Activated T-cell treated with anti-CD3 and anti-CD28 coated beads for 1 hour (primary cell): ENCODE results near the gene HCRTR2.
"Not testable (repeated sequence)": the region's sequence is repeated elsewhere in the genome, so short reads cannot be mapped to it uniquely, and the experiment has no call there.

Experiments used
- DNase-seq: peaks from one replicate; pipeline ENCODE4 v3.0.0-alpha.2; 2020; ENCODE audit warnings: low read depth

The HCRTR2 gene

GRCh38 chr6:55212156-55212555 is 37.8 kb downstream of the HCRTR2 start:
- DNase-seq = no peak

- DNase-seq = no peak
These were observed 46.6 kb downstream of the HCRTR2 start for GRCh38 chr6:55220961-55221360.

- DNase-seq = no peak
These were observed 53.5 kb downstream of the HCRTR2 start for GRCh38 chr6:55227862-55228261.

GRCh38 chr6:55239099-55239498 is 64.8 kb downstream of the HCRTR2 start:
- no peak for DNase-seq

GRCh38 chr6:55240975-55241605 is 66.8 kb downstream of the HCRTR2 start:
- not testable (repeated sequence) for DNase-seq

- no peak for DNase-seq
These were observed 76.1 kb downstream of the HCRTR2 start for GRCh38 chr6:55250400-55250799.

GRCh38 chr6:55255113-55255512 is 80.8 kb downstream of the HCRTR2 start:
- DNase-seq = no peak

GRCh38 chr6:55260181-55260580 is 85.9 kb downstream of the HCRTR2 start:
- DNase-seq = no peak

GRCh38 chr6:55265409-55266114 is 91.2 kb downstream of the HCRTR2 start:
- no peak for DNase-seq

- DNase-seq = no peak
These were observed 92.6 kb downstream of the HCRTR2 start for GRCh38 chr6:55266896-55267295.

- DNase-seq = no peak
These were observed 102.6 kb downstream of the HCRTR2 start for GRCh38 chr6:55276745-55277530.

- no peak for DNase-seq
These were observed 103.3 kb downstream of the HCRTR2 start for GRCh38 chr6:55277646-55278045.

GRCh38 chr6:55281215-55281614 is 106.9 kb downstream of the HCRTR2 start:
- no peak for DNase-seq

GRCh38 chr6:55282115-55282514 is 107.8 kb downstream of the HCRTR2 start:
- DNase-seq = no peak

GRCh38 chr6:55286824-55287223 is 112.5 kb downstream of the HCRTR2 start:
- DNase-seq = no peak

GRCh38 chr6:55290736-55291135 is 116.4 kb downstream of the HCRTR2 start:
- DNase-seq = no peak

- DNase-seq = no peak
These were observed 118.8 kb downstream of the HCRTR2 start for GRCh38 chr6:55293116-55293515.

GRCh38 chr6:55297214-55297613 is 122.9 kb downstream of the HCRTR2 start:
- not testable (repeated sequence) for DNase-seq

- DNase-seq = no peak
These were observed 125.1 kb downstream of the HCRTR2 start for GRCh38 chr6:55299286-55299985.

GRCh38 chr6:55304747-55305146 is 130.4 kb downstream of the HCRTR2 start:
- no peak for DNase-seq

GRCh38 chr6:55319961-55320695 is 145.8 kb downstream of the HCRTR2 start:
- no peak for DNase-seq

GRCh38 chr6:55320696-55321086 is 146.4 kb downstream of the HCRTR2 start:
- DNase-seq = no peak
